Frontal cortex (tissue), 4 donors: ENCODE data around the gene VHLL. TPM values are rescaled to one million over a fixed set of nuclear protein-coding genes. Genes with fewer than 3 reads are reported as not detected.
"Not testable (repeated sequence)": the region's sequence is repeated elsewhere in the genome, so short reads cannot be mapped to it uniquely, and the experiment has no call there.

ENCODE experiments used
- DNase-seq, 2 donors: peaks; one replicate each; pipeline ENCODE4 v3.0.0; 2012; ENCODE audit warnings: low spot score in 2 of 2
- FAIRE-seq: peaks from 2 replicates; lab custom pipeline; 2012; peaks lifted over from hg19 to GRCh38; lab: Jason Lieb, UNC
- total RNA-seq: library from RNA; depleted of rRNA; stranded (reverse); fragments of >200 nt; gene quantifications from one replicate; pipeline ENCODE4 v1.2.3, GENCODE V29; 2014
- donor health status: control.
- donor health status: control.
- donor health status: control.

Gene VHLL
- total RNA-seq: 0.82 TPM

DNA sequence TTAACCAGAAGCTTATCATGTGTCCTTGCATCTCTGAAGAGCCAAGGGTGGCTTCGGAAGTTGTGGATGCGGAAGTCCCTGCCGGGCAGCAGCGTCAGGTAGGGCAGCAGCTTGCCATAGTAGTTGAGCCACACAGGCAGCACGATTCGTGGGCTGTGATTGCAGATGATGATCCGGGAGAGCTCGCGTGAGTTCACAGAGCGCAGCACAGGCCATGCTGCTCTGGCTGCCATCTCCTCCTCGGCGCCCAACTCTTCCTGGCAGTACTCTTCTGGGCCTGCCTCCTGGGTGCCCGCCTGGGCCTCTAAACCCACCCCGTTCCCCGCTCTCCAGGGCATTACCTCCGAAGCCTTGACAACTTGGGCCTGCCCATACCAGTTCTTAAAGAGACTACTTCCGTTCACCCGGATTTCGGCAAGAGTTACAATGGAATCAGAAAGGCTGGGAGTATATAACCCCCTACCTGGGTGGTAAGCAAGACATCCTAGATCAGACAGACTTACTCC is at the start of gene VHLL:
Gene VHLL (minus strand): TSS at position 456 of the 506 bp plus-strand sequence. CDS start 118 bp downstream, at position 338.
- DNase-seq (no peak), FAIRE-seq (no peak)

DNA sequence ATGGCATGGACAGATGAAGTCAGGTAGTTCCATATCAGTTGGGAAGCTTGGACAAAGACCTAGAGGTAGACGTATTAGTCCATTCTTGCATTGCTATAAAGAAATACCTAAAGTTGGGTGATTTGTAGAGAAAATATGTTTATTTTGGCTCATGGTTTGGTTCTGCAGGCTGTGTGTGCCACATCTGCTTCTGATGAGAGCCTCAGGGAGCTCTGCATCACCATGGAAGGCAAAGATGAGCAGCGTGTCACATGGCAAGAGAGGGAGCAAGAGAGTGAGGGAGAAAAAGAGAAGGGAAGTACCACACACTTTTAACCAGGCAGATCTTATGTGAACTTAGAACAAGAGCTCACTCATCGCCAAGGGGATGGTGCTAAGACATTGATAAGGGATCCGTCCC is 48.2 kb upstream of the VHLL start:
- FAIRE-seq (no peak), DNase-seq (no peak)

- FAIRE-seq (no peak), DNase-seq (no peak)
These were observed 47.5 kb upstream of the VHLL start for GRCh38 chr1:156346636-156347035.

DNA sequence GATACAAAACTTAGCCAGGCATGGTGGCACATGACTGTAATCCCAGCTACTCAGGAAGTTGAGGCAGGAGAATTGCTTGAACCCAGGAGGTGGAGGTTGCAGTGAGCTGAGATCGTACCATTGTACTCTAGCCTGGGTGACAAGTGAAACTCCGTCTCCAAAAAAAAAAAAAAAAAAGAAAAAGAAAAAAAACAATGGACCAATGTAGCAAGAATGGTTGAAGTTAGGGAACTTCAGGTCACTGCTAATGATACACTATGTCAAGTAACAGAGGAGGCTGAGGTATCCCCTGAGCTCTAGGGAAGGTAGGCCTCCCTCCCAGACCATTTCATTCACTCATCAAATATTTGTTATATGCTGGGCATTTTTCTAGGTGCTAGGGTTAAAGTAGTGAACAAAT is 46.9 kb upstream of the VHLL start:
- not testable (repeated sequence) for FAIRE-seq, DNase-seq

DNA sequence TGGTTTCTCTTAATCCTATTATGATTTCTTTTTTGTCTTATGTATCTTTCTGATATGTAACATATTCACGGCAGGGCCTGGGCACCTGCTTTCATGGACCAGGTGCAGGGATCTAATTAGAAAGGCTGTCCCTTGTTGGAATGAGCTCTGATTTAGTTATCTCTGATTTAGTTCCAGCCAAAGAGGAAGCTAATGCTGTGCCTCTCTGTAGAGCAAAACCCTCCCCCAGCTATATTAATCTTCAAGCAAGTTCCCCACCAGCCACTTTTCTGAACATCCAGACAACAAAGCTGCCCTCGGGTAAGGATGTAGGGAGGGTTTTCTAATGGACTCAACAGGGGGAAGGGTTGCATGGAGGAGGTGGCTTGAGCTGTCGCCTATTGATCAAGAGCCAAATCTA is 45.3 kb upstream of the VHLL start:
- FAIRE-seq: no peak
- no peak for DNase-seq

DNA sequence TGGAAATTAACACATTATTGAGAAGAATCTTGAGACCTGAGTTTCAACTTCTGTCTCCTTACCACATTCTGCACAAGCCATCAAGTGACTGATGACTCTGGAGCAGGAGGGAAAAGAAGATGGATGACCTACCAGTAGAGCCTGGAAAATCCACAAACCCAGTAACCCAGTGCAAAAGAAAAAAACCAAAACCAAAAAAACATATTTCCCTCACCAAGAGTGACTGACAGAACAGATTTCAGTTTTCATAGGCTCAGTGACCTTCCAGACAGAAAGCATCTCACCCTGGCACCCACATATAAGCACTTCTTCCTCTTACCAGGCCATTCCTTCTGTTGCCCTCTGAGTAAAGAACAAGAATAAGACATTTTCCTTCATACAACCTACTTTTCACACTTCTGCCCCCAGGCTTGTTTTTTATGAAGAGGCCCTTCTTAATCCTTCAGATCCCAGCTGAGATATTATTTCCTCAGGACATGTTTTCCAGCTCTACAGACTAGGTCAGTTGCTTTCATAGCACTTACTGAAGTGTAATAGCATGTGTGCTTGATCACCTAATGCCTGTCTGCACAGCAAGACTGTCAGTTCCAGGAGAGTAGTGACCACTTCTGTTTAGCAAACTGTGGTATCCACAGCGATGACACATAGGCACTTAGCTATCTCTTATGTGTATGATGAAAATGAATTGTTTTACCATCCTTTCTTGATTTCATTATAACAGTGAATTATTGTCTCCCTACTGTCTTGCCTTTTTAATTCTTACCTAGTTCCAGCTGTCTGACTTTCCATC is 43.3 kb upstream of the VHLL start:
- no peak for FAIRE-seq
- DNase-seq: no peak

GRCh38 chr1:156338180-156338976 is 39.3 kb upstream of the VHLL start, which contains the start of the genes CCT3 and TSACC:
Gene CCT3 (minus strand): TSS chr1:156338292. CDS start chr1:156338184, 108 bp downstream.
Gene TSACC (plus strand): TSS chr1:156338526. CDS start chr1:156339758, 1,232 bp downstream.
- FAIRE-seq: peak; percentile 53
- peak; percentile 94 to 97 for DNase-seq

GRCh38 chr1:156337888-156338179 is 38.7 kb upstream of the VHLL start:
- no peak for DNase-seq

DNA sequence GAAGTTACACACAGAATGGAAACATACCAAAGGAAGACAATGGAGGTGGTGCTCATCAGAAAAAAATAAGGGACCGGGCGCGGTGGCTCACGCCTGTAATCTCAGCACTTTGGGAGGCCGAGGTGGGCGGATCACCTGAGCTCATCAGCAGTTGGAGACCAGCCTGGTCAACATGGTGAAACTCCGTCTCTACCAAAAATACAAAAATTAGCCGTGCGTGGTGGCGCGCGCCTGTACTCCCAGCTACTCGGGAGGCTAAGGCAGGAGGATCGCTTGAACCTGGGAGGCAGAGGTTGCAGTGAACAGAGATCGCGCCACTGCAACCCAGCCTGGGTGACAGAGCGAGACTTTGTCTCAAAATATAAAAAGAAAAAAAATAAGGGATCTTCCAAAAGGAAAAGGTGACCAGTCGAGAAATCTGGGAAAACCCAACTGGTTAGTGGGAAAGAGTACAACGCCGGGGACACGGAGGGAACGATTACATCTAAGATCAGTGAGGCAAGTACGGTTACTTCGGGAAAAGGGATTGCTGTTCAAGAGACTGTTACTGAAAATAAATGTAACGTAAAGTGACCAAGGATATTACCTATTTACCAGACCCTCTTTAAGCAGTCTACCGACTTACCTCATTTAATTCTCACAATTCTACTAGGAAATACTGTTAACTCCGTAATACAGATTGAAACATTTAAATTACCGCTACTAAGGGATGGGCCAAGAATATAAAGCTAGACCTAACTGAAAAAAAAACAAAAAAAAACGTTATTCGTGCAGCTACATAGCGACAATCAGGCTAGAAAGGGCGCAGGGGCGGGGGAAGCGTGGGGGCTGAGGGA is 38.2 kb upstream of the VHLL start:
- FAIRE-seq: no peak
- DNase-seq: no peak

More at GRCh38 chr1:156337888-156338179, 38.7 kb upstream of the VHLL start:
- no peak for FAIRE-seq

DNA sequence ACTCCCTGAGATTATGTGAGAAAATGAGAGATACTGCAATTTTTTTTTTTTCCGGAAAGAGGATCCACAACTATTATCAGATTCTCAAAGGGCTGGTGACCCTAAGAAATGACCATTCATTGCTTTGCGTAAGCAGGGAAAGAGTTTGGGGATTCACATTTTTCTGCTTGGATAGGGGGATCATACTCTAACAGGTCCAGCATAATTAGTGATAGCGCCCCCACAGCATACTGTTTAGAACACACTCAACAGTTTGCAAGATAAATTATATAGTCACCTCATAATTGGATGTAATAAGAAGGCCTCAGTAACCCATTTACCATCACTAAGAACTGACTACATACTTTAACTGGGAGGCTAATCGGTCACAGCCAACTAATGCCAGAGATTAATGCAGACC is 37.1 kb upstream of the VHLL start:
- DNase-seq (no peak), FAIRE-seq (no peak)

GRCh38 chr1:156323179-156323578 is 24.1 kb upstream of the VHLL start:
- not testable (repeated sequence) for FAIRE-seq, DNase-seq

DNA sequence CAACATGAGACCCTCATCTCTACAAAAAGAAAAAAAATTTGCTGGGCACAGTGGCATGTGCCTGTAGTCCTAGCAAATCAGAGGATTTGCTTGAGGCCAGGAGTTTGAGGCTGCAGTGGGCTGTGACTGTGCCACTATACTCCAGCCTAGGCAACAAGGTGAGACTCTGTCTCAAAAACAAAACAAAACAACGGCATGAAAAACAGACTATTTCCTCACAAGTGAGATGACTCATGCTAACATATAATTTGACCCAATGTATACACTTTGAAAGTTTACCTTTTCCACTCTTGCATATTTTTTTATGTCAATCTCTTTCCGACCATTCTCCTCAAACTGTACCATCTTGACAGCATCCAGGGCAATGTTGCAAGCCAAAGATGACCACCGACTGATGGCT is 21.5 kb upstream of the VHLL start:
- FAIRE-seq (no peak), DNase-seq (no peak)

DNA sequence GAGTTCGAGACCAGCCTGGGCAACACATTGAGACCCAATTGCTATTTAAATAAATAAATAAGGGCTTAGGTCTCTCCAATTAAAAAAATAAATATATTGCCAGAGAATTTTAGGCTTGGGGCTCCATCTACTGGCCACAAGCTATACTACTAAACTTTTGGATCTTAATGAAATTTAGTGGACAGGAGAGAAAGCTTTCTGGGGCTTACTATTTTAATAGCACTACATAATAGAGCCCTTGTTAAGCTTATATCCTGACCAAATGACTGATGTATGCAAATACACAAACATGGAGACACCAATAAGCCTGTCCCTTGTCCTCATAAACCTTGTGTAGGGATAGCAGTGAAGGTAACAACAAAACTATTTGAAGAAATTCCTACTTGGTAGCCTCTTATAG is 20.6 kb upstream of the VHLL start:
- peak in 1 of 2 donors; percentile 29 for DNase-seq
- no peak for FAIRE-seq

DNA sequence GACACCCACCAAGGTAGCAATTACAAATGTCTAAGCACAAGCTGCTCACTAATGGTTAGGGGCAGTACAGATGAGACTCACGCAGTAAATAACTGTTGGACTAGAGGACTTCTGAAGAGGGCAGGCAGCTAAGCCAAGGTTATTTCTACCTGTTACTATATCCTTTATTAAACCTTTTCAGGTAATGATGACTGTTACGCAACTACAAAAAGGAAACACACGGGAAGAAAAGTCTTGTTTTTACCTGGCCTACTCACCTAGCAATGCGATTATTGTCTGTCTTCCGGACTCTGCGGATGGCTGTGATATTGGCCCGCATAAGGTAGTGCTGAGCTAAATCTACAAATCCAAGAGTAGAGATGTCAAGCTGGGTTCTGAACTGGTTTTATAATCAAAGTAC is 17.8 kb upstream of the VHLL start:
- DNase-seq: no peak
- FAIRE-seq: no peak

- DNase-seq (no peak), FAIRE-seq (no peak)
These were observed 11.9 kb upstream of the VHLL start for GRCh38 chr1:156310962-156311361.

DNA sequence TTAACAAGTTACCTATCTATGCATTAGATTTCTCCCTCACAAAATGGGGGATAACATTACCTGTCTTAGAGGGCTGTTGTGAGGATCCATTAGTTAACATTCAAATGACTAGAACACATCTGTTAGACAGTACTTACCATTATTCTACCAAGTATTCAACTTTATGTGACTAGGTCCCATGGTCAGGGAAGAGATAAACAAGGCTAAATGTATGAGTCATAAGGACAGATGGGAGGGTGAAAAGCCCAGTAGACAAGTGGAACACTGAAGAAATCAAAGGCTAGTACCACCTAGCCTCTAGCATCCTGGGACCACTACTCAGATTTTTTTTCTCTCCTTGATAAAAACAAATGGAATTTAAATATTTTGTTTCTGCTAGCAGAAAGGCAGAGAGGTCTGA is 9.0 kb upstream of the VHLL start:
- FAIRE-seq: no peak
- DNase-seq: no peak

DNA sequence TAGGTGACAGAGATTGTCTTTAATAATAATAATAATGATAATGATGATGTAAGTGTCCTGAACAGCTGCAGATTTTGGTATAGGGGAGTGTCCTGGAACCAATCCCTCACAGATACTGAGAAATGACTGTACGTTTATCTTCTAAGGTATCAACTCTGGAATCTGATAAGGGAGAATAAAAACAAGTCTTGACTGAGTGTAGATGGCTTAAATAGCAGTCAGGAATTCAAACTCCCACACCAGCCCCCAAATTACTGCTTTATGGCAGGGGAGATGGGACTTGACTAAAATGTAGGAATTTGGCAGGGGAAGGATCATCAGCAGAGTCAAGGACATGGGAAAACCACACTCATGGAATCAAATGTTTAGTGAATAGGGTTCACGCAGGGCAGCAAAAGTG is 6.1 kb upstream of the VHLL start:
- no peak for FAIRE-seq
- DNase-seq: no peak

DNA sequence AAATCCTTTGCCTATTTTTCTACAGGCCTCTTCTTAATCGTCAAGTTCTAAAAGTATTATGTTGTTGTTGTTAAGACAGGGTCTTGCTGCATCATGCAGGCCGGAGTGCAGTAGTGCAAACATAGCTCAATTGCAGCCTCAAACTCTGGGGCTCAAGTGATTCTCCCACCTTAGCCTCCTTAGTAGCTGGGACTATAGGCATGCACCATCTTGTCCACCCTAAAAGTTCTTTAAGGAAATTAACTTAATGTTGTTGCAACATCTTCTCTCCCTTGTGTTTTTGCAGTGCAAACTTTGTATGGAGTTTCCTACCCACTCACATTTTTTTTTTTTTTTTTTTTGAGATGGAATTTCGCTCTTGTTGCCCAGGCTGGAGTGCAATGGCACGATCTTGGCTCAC is 4.1 kb upstream of the VHLL start:
- no peak for FAIRE-seq

GRCh38 chr1:156295391-156295947 is 3.6 kb downstream of the VHLL start, which contains the start of gene GLMP:
Gene GLMP (minus strand): TSS chr1:156295679. CDS start chr1:156295645, 34 bp downstream.
- DNase-seq (peak; percentile 61 to 72), FAIRE-seq (no peak)

More for the DNA sequence above, 4.1 kb upstream of the VHLL start:
- no peak for DNase-seq

DNA sequence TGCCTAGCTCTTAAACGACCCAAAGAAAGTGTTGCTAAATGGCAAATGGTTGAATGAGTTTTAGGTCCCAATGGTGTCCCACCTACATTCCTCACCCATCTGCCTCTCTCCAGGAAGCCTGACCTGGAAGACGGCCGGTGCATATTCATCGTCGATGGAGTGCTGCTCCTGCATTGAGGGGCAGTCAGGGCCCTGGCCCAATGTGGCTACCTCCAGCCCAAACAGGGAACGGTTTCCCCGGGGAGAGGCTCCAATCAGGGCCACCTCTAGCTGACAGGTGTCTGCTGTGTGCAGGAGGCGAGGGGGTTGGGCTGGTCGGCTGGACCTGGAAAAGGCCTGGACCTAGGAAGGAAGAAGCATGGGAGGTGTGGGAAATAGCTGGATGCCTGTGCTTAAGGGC is 5.2 kb downstream of the VHLL start:
- DNase-seq (no peak), FAIRE-seq (no peak)
